GM23338 (cell line): ENCODE results near the gene PTGDS. TPM values are rescaled to one million over a fixed set of nuclear protein-coding genes. Genes with fewer than 3 reads are reported as not detected.

Experiments
- ATAC-seq: fragments of 200-7000 bp; cut with Tn5 transposase; 3 replicates; pipeline ENCODE4 v1.9.1; 2020
- DNase-seq: peaks from one replicate; pipeline ENCODE4 v3.0.0-alpha.2; 2015; ENCODE audit warnings: low spot score
- H2AFZ ChIP-seq: fragments of 200-600 bp; sonication (generic); 2 replicates; pipeline ENCODE4 v1.8.0; 2016; ENCODE audit warnings: antibody characterized with exemption, mild to moderate bottlenecking, moderate library complexity
- H3F3A ChIP-seq: fragments of 200-600 bp; sonication (generic); replicated peaks from 2 replicates; pipeline ENCODE4 v1.8.0; 2017; ENCODE audit warnings: antibody characterized with exemption, mixed run types, low read depth
- H3K27ac ChIP-seq: fragments of 200-600 bp; sonication (generic); 2 replicates; pipeline ENCODE4 v1.6.1; 2016; ENCODE audit warnings: low read depth
- H3K27me3 ChIP-seq: fragments of 200-600 bp; sonication (generic); 2 replicates; pipeline ENCODE4 v1.8.0; 2016; ENCODE audit warnings: mild to moderate bottlenecking, mixed run types, moderate library complexity; ENCODE audit not compliant: insufficient read depth
- H3K36me3 ChIP-seq: fragments of 200-600 bp; sonication (generic); 2 replicates; pipeline ENCODE4 v1.8.0; 2016; ENCODE audit warnings: mild to moderate bottlenecking; ENCODE audit not compliant: insufficient read depth
- H3K4me1 ChIP-seq: fragments of 200-600 bp; sonication (generic); 2 replicates; pipeline ENCODE4 v1.8.0; 2016; ENCODE audit warnings: mild to moderate bottlenecking, moderate library complexity; ENCODE audit not compliant: insufficient read depth
- H3K4me2 ChIP-seq: fragments of 200-600 bp; sonication (generic); 2 replicates; pipeline ENCODE4 v1.7.1; 2017; ENCODE audit warnings: mixed run types
- H3K4me3 ChIP-seq: fragments of 200-600 bp; sonication (generic); 2 replicates; pipeline ENCODE4 v1.6.1; 2016; ENCODE audit warnings: mixed run types
- H3K79me2 ChIP-seq: fragments of 200-600 bp; sonication (generic); replicated peaks from 2 replicates; pipeline ENCODE4 v1.8.0; 2017; ENCODE audit warnings: mild to moderate bottlenecking; ENCODE audit not compliant: insufficient read depth
- H3K9me2 ChIP-seq: fragments of 200-600 bp; sonication (generic); 2 replicates; pipeline ENCODE4 v1.8.0; 2017; ENCODE audit not compliant: insufficient read depth
- H4K20me1 ChIP-seq: fragments of 200-600 bp; sonication (generic); replicated peaks from 2 replicates; pipeline ENCODE4 v1.8.0; 2017; ENCODE audit warnings: mild to moderate bottlenecking; ENCODE audit not compliant: insufficient read depth
- H3K27ac Mint-ChIP-seq: 2 replicates; pipeline ENCODE4 v1.8.0; 2020; ENCODE audit warnings: inconsistent platforms, mild to moderate bottlenecking, moderate library complexity, mixed read lengths
- H3K27me3 Mint-ChIP-seq: 3 replicates; pipeline ENCODE4 v1.8.0; 2022; ENCODE audit warnings: low read depth, mild to moderate bottlenecking, moderate library complexity, mixed read lengths, inconsistent platforms; ENCODE audit not compliant: insufficient read depth, poor library complexity
- H3K36me3 Mint-ChIP-seq: 3 replicates; pipeline ENCODE4 v1.8.0; 2021; ENCODE audit warnings: low read depth, mild to moderate bottlenecking, inconsistent platforms, moderate library complexity, mixed read lengths
- H3K4me1 Mint-ChIP-seq: 3 replicates; pipeline ENCODE4 v1.8.0; 2020; ENCODE audit warnings: mild to moderate bottlenecking, inconsistent platforms, mixed read lengths
- H3K4me3 Mint-ChIP-seq: 3 replicates; pipeline ENCODE4 v1.8.0; 2021; ENCODE audit warnings: moderate library complexity, mild to moderate bottlenecking, inconsistent platforms, mixed read lengths
- H3K9me3 Mint-ChIP-seq: 3 replicates; pipeline ENCODE4 v1.8.0; 2020; ENCODE audit warnings: moderate library complexity, mild to moderate bottlenecking, inconsistent platforms, mixed read lengths
- CREB1 ChIP-seq: fragments of 250-450 bp; sonication (Bioruptor Pico); IDR thresholded peaks from 2 replicates; pipeline ENCODE4 v1.5.0; 2020; ENCODE audit warnings: low read depth, mild to moderate bottlenecking, moderate library complexity
- EZH2 ChIP-seq: fragments of 200-600 bp; sonication (generic); IDR thresholded peaks from one replicate; pipeline ENCODE4 v1.8.0; 2017; ENCODE audit warnings: antibody characterized with exemption, mild to moderate bottlenecking, low read depth; ENCODE audit not compliant: unreplicated experiment
- EZH2phosphoT487 ChIP-seq: fragments of 200-600 bp; sonication (generic); IDR thresholded peaks from one replicate; pipeline ENCODE4 v1.8.1; 2018; ENCODE audit warnings: antibody characterized with exemption; ENCODE audit not compliant: unreplicated experiment
- JUNB ChIP-seq: IDR thresholded peaks from one replicate; pipeline ENCODE4 v1.6.1; 2016; ENCODE audit warnings: antibody characterized with exemption; ENCODE audit not compliant: unreplicated experiment
- NANOG ChIP-seq: IDR thresholded peaks from 2 replicates; pipeline ENCODE4 v1.6.1; 2016; ENCODE audit warnings: antibody characterized with exemption, borderline replicate concordance
- POLR2AphosphoS5 ChIP-seq: IDR thresholded peaks from 2 replicates; pipeline ENCODE4 v1.6.1; 2016; ENCODE audit warnings: antibody characterized with exemption, low read depth
- STAT1 ChIP-seq: IDR thresholded peaks from one replicate; pipeline ENCODE4 v1.6.1; 2016; ENCODE audit warnings: antibody characterized with exemption; ENCODE audit not compliant: unreplicated experiment
- ZNF114 ChIP-seq: fragments of 250-450 bp; sonication (Bioruptor Pico); IDR thresholded peaks from 2 replicates; pipeline ENCODE4 v1.5.0; 2020; ENCODE audit warnings: mild to moderate bottlenecking, moderate library complexity
- ZNF331 ChIP-seq: fragments of 250-450 bp; sonication (Bioruptor Pico); IDR thresholded peaks from 2 replicates; pipeline ENCODE4 v1.5.0; 2020; ENCODE audit warnings: low read depth, mild to moderate bottlenecking, moderate library complexity
- polyA plus RNA-seq: library from polyadenylated mRNA; unstranded; fragments of >200 nt; fragmentation: Nextera tagmentation; extraction: Ambion mirVana; gene quantifications from 2 replicates; pipeline ENCODE4 v1.2.1, GENCODE V29; 2016
- total RNA-seq: library from RNA; depleted of rRNA; stranded (reverse); fragments of >200 nt; shearing (Covaris generic); gene quantifications from 2 replicates; pipeline ENCODE4 v1.2.3, GENCODE V29; 2014
- TF ChIP-seq, protein P1 (sequence below): IDR thresholded peaks from one replicate; pipeline ENCODE4 v1.6.1; 2018; ENCODE audit warnings: antibody characterized with exemption; ENCODE audit not compliant: unreplicated experiment
- TF ChIP-seq, protein P2 (sequence below), 2 experiments: fragments of 200-600 bp in 1 of 2; sonication (generic) in 1 of 2; conservative IDR thresholded peaks; 2 replicates each; pipeline versions ENCODE4 v1.5.1 to v1.6.1; 2016 to 2017; ENCODE audit warnings: antibody characterized with exemption in 2 of 2, low read depth in 2 of 2, mild to moderate bottlenecking in 2 of 2, moderate library complexity in 1 of 2

Gene PTGDS
- total and polyA plus RNA-seq, 2 experiments from 2014 or later = 1.9 to 3.1 TPM

DNA sequence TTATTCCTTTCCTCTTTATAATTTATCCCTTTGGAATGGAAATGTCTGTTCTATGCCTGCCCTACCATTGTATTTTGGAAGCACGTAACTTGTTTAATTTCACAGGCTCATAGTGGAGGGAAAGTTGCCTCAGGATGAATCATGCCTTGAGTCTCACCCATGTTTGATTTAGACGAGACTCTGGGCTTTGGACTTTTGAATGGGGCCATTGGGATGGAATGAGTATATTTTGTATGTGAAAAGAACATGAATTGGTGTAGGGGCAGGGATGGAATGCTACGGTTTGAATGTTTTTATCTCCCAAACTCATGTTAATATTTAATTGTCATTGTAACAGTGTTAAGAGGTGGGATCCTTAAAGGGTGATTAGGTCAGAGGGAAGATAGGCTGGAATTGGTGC lies 43.0 kb upstream of the PTGDS start (continued):
- no peak for TF ChIP-seq ZNF331 (CRISPR knock-in tag)
- no peak for TF ChIP-seq EZH2phosphoT487
- no peak for TF ChIP-seq STAT1
- no peak for TF ChIP-seq ZNF114 (CRISPR knock-in tag)

DNA sequence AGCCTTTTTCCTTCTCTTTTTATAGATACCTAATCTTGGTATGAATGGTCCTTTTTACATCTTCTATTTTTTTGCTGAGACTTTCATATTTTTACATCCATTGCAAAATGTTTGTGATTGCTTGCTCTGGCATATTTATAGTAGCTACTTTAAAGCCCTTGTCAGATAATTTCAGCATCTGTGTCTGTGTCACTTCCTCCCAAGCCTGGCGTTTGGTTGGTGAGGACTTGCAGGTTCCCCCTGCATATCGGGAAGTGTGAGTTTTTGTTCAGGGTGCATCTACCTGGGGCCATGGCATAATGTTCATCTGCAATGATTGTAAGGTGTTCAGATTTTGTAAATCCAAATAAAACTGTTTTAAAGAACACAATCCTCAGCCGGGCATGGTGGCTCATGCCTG lies 41.7 kb upstream of the PTGDS start:
- Mint-ChIP-seq H3K4me3 (no peak overlapping the region), H3K4me1 (peaks cover 11% of the 10 kb centered on the region), H3K27ac (no peak overlapping the region), H3K36me3 (peaks cover 47% of the 10 kb centered on the region), H3K27me3 (peaks cover 8% of the 10 kb centered on the region), H3K9me3 (no peaks in the 10 kb centered on the region; the same call in 2 of the 3 replicates)
- H2AFZ ChIP-seq = no peak overlapping the region
- H3K9me2 ChIP-seq = no peaks in the 10 kb centered on the region; the same call in 1 of the 2 replicates
- H3K4me3 ChIP-seq = no peak overlapping the region
- H3K4me1 ChIP-seq = no peaks in the 10 kb centered on the region
- TF ChIP-seq POLR2AphosphoS5 (no peak), ZNF331 (CRISPR knock-in tag) (no peak), EZH2phosphoT487 (no peak), JUNB (no peak), EZH2 (no peak), STAT1 (no peak), ZNF114 (CRISPR knock-in tag) (no peak), CREB1 (CRISPR knock-in tag) (no peak), NANOG (no peak)
- TF ChIP-seq, protein P1, sequence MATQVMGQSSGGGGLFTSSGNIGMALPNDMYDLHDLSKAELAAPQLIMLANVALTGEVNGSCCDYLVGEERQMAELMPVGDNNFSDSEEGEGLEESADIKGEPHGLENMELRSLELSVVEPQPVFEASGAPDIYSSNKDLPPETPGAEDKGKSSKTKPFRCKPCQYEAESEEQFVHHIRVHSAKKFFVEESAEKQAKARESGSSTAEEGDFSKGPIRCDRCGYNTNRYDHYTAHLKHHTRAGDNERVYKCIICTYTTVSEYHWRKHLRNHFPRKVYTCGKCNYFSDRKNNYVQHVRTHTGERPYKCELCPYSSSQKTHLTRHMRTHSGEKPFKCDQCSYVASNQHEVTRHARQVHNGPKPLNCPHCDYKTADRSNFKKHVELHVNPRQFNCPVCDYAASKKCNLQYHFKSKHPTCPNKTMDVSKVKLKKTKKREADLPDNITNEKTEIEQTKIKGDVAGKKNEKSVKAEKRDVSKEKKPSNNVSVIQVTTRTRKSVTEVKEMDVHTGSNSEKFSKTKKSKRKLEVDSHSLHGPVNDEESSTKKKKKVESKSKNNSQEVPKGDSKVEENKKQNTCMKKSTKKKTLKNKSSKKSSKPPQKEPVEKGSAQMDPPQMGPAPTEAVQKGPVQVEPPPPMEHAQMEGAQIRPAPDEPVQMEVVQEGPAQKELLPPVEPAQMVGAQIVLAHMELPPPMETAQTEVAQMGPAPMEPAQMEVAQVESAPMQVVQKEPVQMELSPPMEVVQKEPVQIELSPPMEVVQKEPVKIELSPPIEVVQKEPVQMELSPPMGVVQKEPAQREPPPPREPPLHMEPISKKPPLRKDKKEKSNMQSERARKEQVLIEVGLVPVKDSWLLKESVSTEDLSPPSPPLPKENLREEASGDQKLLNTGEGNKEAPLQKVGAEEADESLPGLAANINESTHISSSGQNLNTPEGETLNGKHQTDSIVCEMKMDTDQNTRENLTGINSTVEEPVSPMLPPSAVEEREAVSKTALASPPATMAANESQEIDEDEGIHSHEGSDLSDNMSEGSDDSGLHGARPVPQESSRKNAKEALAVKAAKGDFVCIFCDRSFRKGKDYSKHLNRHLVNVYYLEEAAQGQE = no peak
- TF ChIP-seq, protein P2, sequence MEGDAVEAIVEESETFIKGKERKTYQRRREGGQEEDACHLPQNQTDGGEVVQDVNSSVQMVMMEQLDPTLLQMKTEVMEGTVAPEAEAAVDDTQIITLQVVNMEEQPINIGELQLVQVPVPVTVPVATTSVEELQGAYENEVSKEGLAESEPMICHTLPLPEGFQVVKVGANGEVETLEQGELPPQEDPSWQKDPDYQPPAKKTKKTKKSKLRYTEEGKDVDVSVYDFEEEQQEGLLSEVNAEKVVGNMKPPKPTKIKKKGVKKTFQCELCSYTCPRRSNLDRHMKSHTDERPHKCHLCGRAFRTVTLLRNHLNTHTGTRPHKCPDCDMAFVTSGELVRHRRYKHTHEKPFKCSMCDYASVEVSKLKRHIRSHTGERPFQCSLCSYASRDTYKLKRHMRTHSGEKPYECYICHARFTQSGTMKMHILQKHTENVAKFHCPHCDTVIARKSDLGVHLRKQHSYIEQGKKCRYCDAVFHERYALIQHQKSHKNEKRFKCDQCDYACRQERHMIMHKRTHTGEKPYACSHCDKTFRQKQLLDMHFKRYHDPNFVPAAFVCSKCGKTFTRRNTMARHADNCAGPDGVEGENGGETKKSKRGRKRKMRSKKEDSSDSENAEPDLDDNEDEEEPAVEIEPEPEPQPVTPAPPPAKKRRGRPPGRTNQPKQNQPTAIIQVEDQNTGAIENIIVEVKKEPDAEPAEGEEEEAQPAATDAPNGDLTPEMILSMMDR (conservative IDR thresholded peaks at IDR 0.05; ENCODE audit: low read depth in 2 of 2) = no peak
- H4K20me1 ChIP-seq = peaks cover 12% of the 10 kb centered on the region
- no peaks in the 10 kb centered on the region for H3K36me3 ChIP-seq
- DNase-seq (no peak), ATAC-seq (no peak)
- H3K27me3 ChIP-seq = no peaks in the 10 kb centered on the region
- 0 out of 2 replicates have a peak, but pooled peaks cover 13% of the 10 kb centered on the region for H3K79me2 ChIP-seq
- H3K27ac ChIP-seq = no peak overlapping the region
- H3K4me2 ChIP-seq = no peak overlapping the region
- peaks cover 11% of the 10 kb centered on the region; the same call in 1 of the 2 replicates for H3F3A ChIP-seq
